Tibial artery (tissue), 4 donors: Measurements from ENCODE around the gene COPS9.

Source experiments
- DNase-seq, 2 donors: peaks; one replicate each; pipeline ENCODE4 v3.0.0-alpha.2; 2019
- H3K27ac ChIP-seq, 2 donors: fragments of 200-600 bp; sonication (generic) in 1 of 2; 1 replicate in 1 of 2; 2 replicates in 1 of 2; pipeline ENCODE4 v1.5.1; 2018 to 2019; ENCODE audit warnings: mild to moderate bottlenecking in 1 of 2
- H3K27me3 ChIP-seq, 2 donors: fragments of 200-600 bp; sonication (generic) in 1 of 2; one replicate each; pipeline versions ENCODE4 v1.5.1 to v1.6.0; 2016 to 2019
- H3K36me3 ChIP-seq, 3 donors: fragments of 200-600 bp; sonication (generic) in 2 of 3; one replicate each; pipeline ENCODE4 v1.5.1; 2016 to 2019; ENCODE audit warnings: mild to moderate bottlenecking in 2 of 3
- H3K4me1 ChIP-seq, 4 donors: fragments of 200-600 bp; sonication (generic) in 2 of 4; 1 replicate in 3 of 4; 2 replicates in 1 of 4; pipeline ENCODE4 v1.5.1; 2016 to 2019
- H3K4me3 ChIP-seq, 2 donors: fragments of 200-600 bp; sonication (generic) in 1 of 2; 1 replicate in 1 of 2; 2 replicates in 1 of 2; pipeline ENCODE4 v1.5.1; 2018 to 2019; ENCODE audit warnings: mild to moderate bottlenecking in 2 of 2
- H3K9me3 ChIP-seq, 3 donors: fragments of 200-600 bp; sonication (generic) in 1 of 3; one replicate each; pipeline ENCODE4 v1.5.1; 2016 to 2019
- intact Hi-C: fragments of 100-400 bp; cut with DNase I; formaldehyde crosslinking; loops from one replicate; pipeline ENCODE4 v1.15.0; 2023; ENCODE audit warnings: low total_unique reads
- TF ChIP-seq, protein P1 (sequence below), 2 experiments: fragments of 200-600 bp in 1 of 2; fragments of 450-650 bp in 1 of 2; IDR thresholded peaks; one replicate each; pipeline ENCODE4 v1.5.1; 2017 to 2019; ENCODE audit warnings: antibody characterized with exemption in 2 of 2, mild to moderate bottlenecking in 1 of 2, moderate library complexity in 1 of 2

COPS9 gene

DNA sequence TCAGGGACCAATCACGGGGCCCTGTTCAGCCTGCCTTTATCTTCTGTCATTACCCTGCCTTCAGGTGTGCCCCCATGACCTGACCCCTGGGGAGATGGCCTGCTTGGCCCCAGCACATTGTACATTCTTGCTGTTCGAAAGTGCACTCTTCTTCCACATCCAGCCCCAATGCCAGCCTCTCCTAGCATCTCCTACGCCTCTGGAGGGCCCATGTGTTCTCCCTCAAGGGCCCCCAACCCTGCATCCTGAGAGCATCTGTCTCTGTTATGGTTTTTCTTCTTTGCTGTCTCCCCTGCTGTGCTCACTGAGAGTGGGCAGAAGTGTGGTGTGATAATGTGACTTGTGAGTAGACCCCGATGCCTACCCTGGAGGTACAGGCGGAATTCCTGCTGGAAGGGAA, 45.9 kb upstream of the COPS9 start:
- TF ChIP-seq, protein P1, sequence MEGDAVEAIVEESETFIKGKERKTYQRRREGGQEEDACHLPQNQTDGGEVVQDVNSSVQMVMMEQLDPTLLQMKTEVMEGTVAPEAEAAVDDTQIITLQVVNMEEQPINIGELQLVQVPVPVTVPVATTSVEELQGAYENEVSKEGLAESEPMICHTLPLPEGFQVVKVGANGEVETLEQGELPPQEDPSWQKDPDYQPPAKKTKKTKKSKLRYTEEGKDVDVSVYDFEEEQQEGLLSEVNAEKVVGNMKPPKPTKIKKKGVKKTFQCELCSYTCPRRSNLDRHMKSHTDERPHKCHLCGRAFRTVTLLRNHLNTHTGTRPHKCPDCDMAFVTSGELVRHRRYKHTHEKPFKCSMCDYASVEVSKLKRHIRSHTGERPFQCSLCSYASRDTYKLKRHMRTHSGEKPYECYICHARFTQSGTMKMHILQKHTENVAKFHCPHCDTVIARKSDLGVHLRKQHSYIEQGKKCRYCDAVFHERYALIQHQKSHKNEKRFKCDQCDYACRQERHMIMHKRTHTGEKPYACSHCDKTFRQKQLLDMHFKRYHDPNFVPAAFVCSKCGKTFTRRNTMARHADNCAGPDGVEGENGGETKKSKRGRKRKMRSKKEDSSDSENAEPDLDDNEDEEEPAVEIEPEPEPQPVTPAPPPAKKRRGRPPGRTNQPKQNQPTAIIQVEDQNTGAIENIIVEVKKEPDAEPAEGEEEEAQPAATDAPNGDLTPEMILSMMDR (IDR thresholded peaks at IDR 0.05) = no peak
- Histone ChIP-seq H3K27me3 (peaks cover 0 to 45% of the 10 kb centered on the region in 2 donors), H3K9me3 (no peaks in the 10 kb centered on the region), H3K36me3 (no peaks in the 10 kb centered on the region), H3K27ac (no peak overlapping the region), H3K4me3 (no peak overlapping the region), H3K4me1 (no peaks in the 10 kb centered on the region)
- peak in 1 of 2 donors; percentile 23 for DNase-seq
- intact Hi-C loops = no loop called here

GRCh38 chr2:240179941-240180666, 44.0 kb upstream of the COPS9 start:
- Histone ChIP-seq H3K27me3 (peaks cover 0 to 50% of the 10 kb centered on the region in 2 donors), H3K27ac (no peak overlapping the region), H3K36me3 (no peaks in the 10 kb centered on the region), H3K4me1 (no peaks in the 10 kb centered on the region), H3K4me3 (no peak overlapping the region), H3K9me3 (no peaks in the 10 kb centered on the region)
- peak in 1 of 2 donors; percentile 27 for DNase-seq
- intact Hi-C loops = no loop called here
- TF ChIP-seq, protein P1 (IDR thresholded peaks at IDR 0.05) = no peak

GRCh38 chr2:240179186-240179815, 43.2 kb upstream of the COPS9 start:
- Histone ChIP-seq H3K4me3 (no peak overlapping the region), H3K27ac (no peak overlapping the region), H3K4me1 (no peaks in the 10 kb centered on the region), H3K9me3 (no peaks in the 10 kb centered on the region), H3K27me3 (peaks cover 0 to 46% of the 10 kb centered on the region in 2 donors), H3K36me3 (no peaks in the 10 kb centered on the region)
- DNase-seq = peak in 1 of 2 donors; percentile 20
- TF ChIP-seq, protein P1 (IDR thresholded peaks at IDR 0.05) = no peak
- intact Hi-C loops = no loop called here

GRCh38 chr2:240178564-240178963, 42.5 kb upstream of the COPS9 start:
- intact Hi-C loops = no loop called here
- no peaks in the 10 kb centered on the region for H3K9me3 ChIP-seq
- H3K36me3 ChIP-seq = no peaks in the 10 kb centered on the region
- H3K27me3 ChIP-seq = peaks cover 0 to 45% of the 10 kb centered on the region in 2 donors
- H3K4me1 ChIP-seq = no peaks in the 10 kb centered on the region
- DNase-seq = peak in 1 of 2 donors; percentile 20
- no peak overlapping the region for H3K27ac ChIP-seq
- H3K4me3 ChIP-seq = no peak overlapping the region
- TF ChIP-seq, protein P1 (IDR thresholded peaks at IDR 0.05) = no peak

DNA sequence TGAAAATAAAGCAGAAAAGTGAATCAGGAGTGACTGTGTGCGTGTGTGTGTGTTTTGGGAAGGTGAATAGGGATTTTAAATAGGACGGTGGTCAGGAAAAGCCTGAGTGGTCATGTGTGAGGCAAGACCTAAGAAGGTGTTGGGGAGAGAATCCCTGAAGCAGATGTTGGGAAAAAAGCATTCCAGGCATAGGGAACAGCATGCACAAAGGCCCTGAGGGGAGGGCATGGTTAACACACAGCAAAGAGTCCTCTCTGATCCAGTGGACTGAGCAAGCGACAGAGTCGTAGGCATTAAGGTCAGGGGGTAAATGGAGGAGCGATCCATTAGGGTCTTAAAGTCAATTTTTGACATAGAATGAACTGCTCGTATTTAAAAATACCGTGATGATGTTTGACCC, 38.4 kb upstream of the COPS9 start:
- Histone ChIP-seq H3K36me3 (no peaks in the 10 kb centered on the region), H3K4me1 (no peaks in the 10 kb centered on the region), H3K27me3 (peaks cover 0 to 37% of the 10 kb centered on the region in 2 donors), H3K4me3 (no peak overlapping the region), H3K9me3 (no peaks in the 10 kb centered on the region), H3K27ac (no peak overlapping the region)
- TF ChIP-seq, protein P1 (IDR thresholded peaks at IDR 0.05) = no peak
- DNase-seq = peak in 1 of 2 donors; percentile 27
- intact Hi-C loops = no loop called here
